ENCODE results near the gene ORM1. TPM values are rescaled to one million over a fixed set of nuclear protein-coding genes. Genes with fewer than 3 reads are reported as not detected.
A peak's percentile ranks its signal among the peaks of the same experiment; 100 is the strongest.

ORM1 gene
- total and polyA plus RNA-seq, 2 of the 8 experiments (the other 6 are each of a cell fraction or from before 2014, with no cell fraction given), result 0.32 TPM; not detected in 1

DNA sequence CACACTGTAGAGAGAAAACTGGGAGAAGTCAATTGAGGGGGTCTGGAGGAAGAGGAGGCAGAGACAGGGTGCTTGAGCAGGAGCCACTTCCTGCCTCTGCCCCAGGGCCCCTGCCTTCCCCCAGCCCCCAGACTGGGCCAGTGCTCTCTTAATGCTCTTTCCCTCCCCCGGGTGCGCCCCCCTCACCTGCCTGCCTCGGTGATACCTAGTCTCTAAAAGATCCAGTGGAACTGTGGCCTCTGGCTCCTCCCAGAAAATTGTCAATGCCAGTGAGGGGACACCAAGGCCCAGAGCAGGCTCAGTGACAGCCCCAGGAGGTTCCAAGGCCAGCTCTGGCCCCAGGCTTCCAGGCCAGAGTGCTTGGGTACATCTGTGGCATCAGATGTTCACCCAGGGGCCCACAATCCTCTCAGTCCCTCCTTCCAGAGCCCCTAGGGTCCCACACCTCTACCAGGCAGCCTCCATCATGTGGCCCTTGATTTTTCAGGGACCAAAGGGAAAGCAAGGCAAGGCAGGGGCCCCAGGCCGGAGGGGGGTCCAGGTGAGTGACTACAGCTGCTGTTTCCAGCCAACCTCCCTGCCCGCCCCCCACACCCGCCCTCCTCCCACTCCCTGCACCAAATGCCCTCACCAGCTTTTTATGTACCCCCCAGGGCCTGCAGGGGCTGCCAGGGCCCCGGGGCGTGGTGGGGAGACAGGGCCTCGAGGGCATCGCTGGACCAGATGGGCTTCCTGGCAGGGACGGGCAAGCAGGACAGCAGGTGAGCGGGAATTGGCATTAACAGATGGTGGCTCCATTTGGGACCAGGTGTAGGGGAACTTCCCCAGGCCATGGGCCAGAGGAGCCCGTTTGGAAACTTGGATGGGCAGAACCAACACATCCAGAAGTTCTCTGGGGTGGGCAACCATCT lies 33.1 kb upstream of the ORM1 start:
- no peak overlapping the region for H4K91ac ChIP-seq (replicated peaks; ENCODE audit: insufficient read length, low read length)
- H3K36me3 ChIP-seq (ENCODE audit: control insufficient read depth in 2 of 4, insufficient read depth in 4 of 4, low read length in 3 of 4), result peaks cover 3 to 10% (median 9%) of the 10 kb centered on the region in 4 experiments; a peak in 7 of 8 replicates
- H2BK20ac ChIP-seq (ENCODE audit: low read length), result no peak overlapping the region
- peaks cover 0 to 4% of the 10 kb centered on the region in 2 experiments; a peak in 2 of 4 replicates for H3K9me3 ChIP-seq (ENCODE audit: insufficient read depth in 2 of 2, low read depth in 1 of 2, low read length in 1 of 2)
- H3K4me2 ChIP-seq (ENCODE audit: insufficient read depth in 1 of 2, low read depth in 2 of 2, low read length in 2 of 2), result no peak overlapping the region
- H2BK12ac ChIP-seq (ENCODE audit: low read depth, low read length), result no peak overlapping the region
- H4K8ac ChIP-seq (ENCODE audit: extremely low read depth, insufficient read depth, low read length), result no peak overlapping the region
- no peak overlapping the region for H3K14ac ChIP-seq (ENCODE audit: insufficient read length)
- H2BK15ac ChIP-seq (ENCODE audit: low read length), result no peak overlapping the region
- no peak overlapping the region; the same call in 1 of the 2 replicates for H2AK5ac ChIP-seq (ENCODE audit: low read depth, low read length)
- H4K5ac ChIP-seq (ENCODE audit: insufficient read length, low read depth, low read length), result no peak overlapping the region
- no peak overlapping the region for H2AFZ ChIP-seq (ENCODE audit: low read length)
- H3K27ac ChIP-seq (ENCODE audit: low read depth, low read length), result no peak overlapping the region
- H3K27me3 ChIP-seq (replicated peaks in 1 of 4; ENCODE audit: control insufficient read depth in 3 of 4, extremely low read depth in 1 of 4, insufficient read depth in 3 of 4, low read length in 3 of 4), result no peaks in the 10 kb centered on the region
- no peaks in the 10 kb centered on the region for H3K23me2 ChIP-seq (ENCODE audit: low read depth, low read length)
- H3K18ac ChIP-seq (ENCODE audit: extremely low read depth, low read length), result no peak overlapping the region
- H2BK5ac ChIP-seq (ENCODE audit: low read depth, low read length), result no peak overlapping the region
- H3K56ac ChIP-seq (replicated peaks; ENCODE audit: insufficient read length, low read depth, low read length), result no peak overlapping the region
- DNase-seq (ENCODE audit: low read depth in 1 of 2, low spot score in 2 of 2), result peak in 1 of 2 experiments; percentile 44
- CTCF ChIA-PET (ENCODE audit: partially characterized antibody), result interaction anchor here (1.1 to 6.3 kb wide), 32 partner anchors 10 to 215 kb away, joined by 3 to 205 read pairs (median 8); partner anchors contain the start of genes AMBP and COL27A1
- POLR2A ChIA-PET (ENCODE audit: partially characterized antibody), result interaction anchor here (1.3 kb wide), 1 partner anchor 194 kb away, joined by 3 read pairs; no protein-coding TSS in a partner anchor
- peaks cover 0 to 4% of the 10 kb centered on the region in 2 experiments for H4K20me1 ChIP-seq (replicated peaks in 1 of 2; ENCODE audit: control insufficient read depth in 1 of 2, insufficient read depth in 2 of 2, low read length in 2 of 2)
- no peak overlapping the region for H3K4ac ChIP-seq (replicated peaks; ENCODE audit: insufficient read length, low read depth, low read length)
- no peak for FAIRE-seq
- H3K9ac ChIP-seq (replicated peaks in 1 of 4; ENCODE audit: extremely low read depth in 1 of 4, low read depth in 3 of 4, low read length in 3 of 4), result no peak overlapping the region
- no peak overlapping the region for H3K4me3 ChIP-seq (ENCODE audit: extremely low read depth in 1 of 4, insufficient read depth in 2 of 4, low read depth in 3 of 4, low read length in 4 of 4)
- WGBS, 2 experiments (ENCODE audit: extremely low coverage in 1 of 2, insufficient coverage in 1 of 2, insufficient read length in 1 of 2, insufficient replicate concordance in 2 of 2, low coverage in 1 of 2, low lambda C conversion rate in 2 of 2, missing lambda C conversion rate in 1 of 2), result 91% methylated on average over 13 of the region's 13 CpGs; no CpG with 5 or more reads in 1 of the 2 experiments
- no peak overlapping the region for H2BK120ac ChIP-seq (replicated peaks; ENCODE audit: low read depth, low read length)
- H3K23ac ChIP-seq (ENCODE audit: insufficient read length), result no peak overlapping the region
- no peaks in the 10 kb centered on the region for H3K79me1 ChIP-seq (ENCODE audit: low read depth, low read length)
- H3K79me2 ChIP-seq (ENCODE audit: control insufficient read depth in 1 of 2, insufficient read depth in 2 of 2, low read length in 2 of 2), result no peaks in the 10 kb centered on the region
- H3K4me1 ChIP-seq (replicated peaks in 1 of 4; ENCODE audit: control insufficient read depth in 3 of 4, insufficient read depth in 4 of 4, low read length in 3 of 4), result peaks cover 0 to 20% (median 4%) of the 10 kb centered on the region in 4 experiments; a peak in 5 of 7 replicates
- no peak for TF ChIP-seq BCL11A (IDR thresholded peaks at IDR 0.05; ENCODE audit: low read depth in 2 of 2, low read length in 2 of 2)
- TF ChIP-seq TBP (IDR thresholded peaks at IDR 0.05; ENCODE audit: low read depth, low read length), result no peak
- no peak for TF ChIP-seq YY1 (IDR thresholded peaks at IDR 0.05; ENCODE audit: low read depth, low read length)
- TF ChIP-seq, protein P1, sequence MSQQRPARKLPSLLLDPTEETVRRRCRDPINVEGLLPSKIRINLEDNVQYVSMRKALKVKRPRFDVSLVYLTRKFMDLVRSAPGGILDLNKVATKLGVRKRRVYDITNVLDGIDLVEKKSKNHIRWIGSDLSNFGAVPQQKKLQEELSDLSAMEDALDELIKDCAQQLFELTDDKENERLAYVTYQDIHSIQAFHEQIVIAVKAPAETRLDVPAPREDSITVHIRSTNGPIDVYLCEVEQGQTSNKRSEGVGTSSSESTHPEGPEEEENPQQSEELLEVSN (IDR thresholded peaks at IDR 0.05), result no peak
- no peak for TF ChIP-seq BRCA1 (IDR thresholded peaks at IDR 0.05; ENCODE audit: low read depth, low read length)
- TF ChIP-seq POLR2AphosphoS5 (IDR thresholded peaks at IDR 0.05; ENCODE audit: low read depth, low read length), result no peak
- TF ChIP-seq CTBP2 (IDR thresholded peaks at IDR 0.05; ENCODE audit: borderline replicate concordance, insufficient read depth, insufficient read length, low read length), result no peak
- no peak for TF ChIP-seq NANOG (IDR thresholded peaks at IDR 0.05; ENCODE audit: insufficient read depth, low read depth, low read length, poor library complexity, severe bottlenecking)
- TF ChIP-seq, protein P2, sequence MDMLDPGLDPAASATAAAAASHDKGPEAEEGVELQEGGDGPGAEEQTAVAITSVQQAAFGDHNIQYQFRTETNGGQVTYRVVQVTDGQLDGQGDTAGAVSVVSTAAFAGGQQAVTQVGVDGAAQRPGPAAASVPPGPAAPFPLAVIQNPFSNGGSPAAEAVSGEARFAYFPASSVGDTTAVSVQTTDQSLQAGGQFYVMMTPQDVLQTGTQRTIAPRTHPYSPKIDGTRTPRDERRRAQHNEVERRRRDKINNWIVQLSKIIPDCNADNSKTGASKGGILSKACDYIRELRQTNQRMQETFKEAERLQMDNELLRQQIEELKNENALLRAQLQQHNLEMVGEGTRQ (IDR thresholded peaks at IDR 0.05; ENCODE audit: low read length), result no peak

Measured in H1 (cell line).